GM12892 (cell line): ENCODE results near the gene ADAMTS8.
"Not testable (repeated sequence)": the region's sequence is repeated elsewhere in the genome, so short reads cannot be mapped to it uniquely, and the experiment has no call there.

ENCODE experiments used
- DNase-seq: peaks from one replicate; pipeline ENCODE4 v3.0.0; 2011; ENCODE audit not compliant: insufficient read length
- FAIRE-seq: peaks from 2 replicates; lab custom pipeline; 2011; peaks lifted over from hg19 to GRCh38; lab: Jason Lieb, UNC
- POLR2A ChIP-seq: IDR thresholded peaks from 2 replicates; pipeline ENCODE4 v1.6.1; 2011; ENCODE audit warnings: low read depth, low read length, control low read depth
- POLR2AphosphoS5 ChIP-seq: IDR thresholded peaks from 2 replicates; pipeline ENCODE4 v1.6.1; 2011; ENCODE audit warnings: low read depth, low read length, control low read depth
- TAF1 ChIP-seq: IDR thresholded peaks from 2 replicates; pipeline ENCODE4 v1.6.1; 2011; ENCODE audit warnings: low read depth, mild to moderate bottlenecking, control low read depth, low read length, borderline replicate concordance

ADAMTS8 gene

GRCh38 chr11:130445788-130446187 is 17.4 kb upstream of the ADAMTS8 start:
- DNase-seq = no peak
- no peak for FAIRE-seq
- no peak for TF ChIP-seq POLR2A
- no peak for TF ChIP-seq POLR2AphosphoS5
- no peak for TF ChIP-seq TAF1

GRCh38 chr11:130442737-130443136 is 14.3 kb upstream of the ADAMTS8 start:
- FAIRE-seq (no peak), DNase-seq (no peak)
- TF ChIP-seq TAF1 (no peak), POLR2A (no peak), POLR2AphosphoS5 (no peak)

- no peak for DNase-seq
- no peak for TF ChIP-seq POLR2A
- TF ChIP-seq TAF1 = no peak
- TF ChIP-seq POLR2AphosphoS5 = no peak
- FAIRE-seq = no peak
Measured at GRCh38 chr11:130441719-130442118, 13.3 kb upstream of the ADAMTS8 start.

- FAIRE-seq = no peak
- no peak for DNase-seq
- TF ChIP-seq POLR2AphosphoS5 = no peak
- no peak for TF ChIP-seq POLR2A
- no peak for TF ChIP-seq TAF1
Measured at GRCh38 chr11:130439876-130440275, 11.5 kb upstream of the ADAMTS8 start.

- FAIRE-seq (no peak), DNase-seq (no peak)
- TF ChIP-seq POLR2A (no peak), TAF1 (no peak), POLR2AphosphoS5 (no peak)
Measured at GRCh38 chr11:130439160-130439519, 10.7 kb upstream of the ADAMTS8 start.

GRCh38 chr11:130438401-130439159 is 10.2 kb upstream of the ADAMTS8 start:
- DNase-seq, FAIRE-seq: not testable (repeated sequence)

- DNase-seq (no peak), FAIRE-seq (no peak)
- TF ChIP-seq TAF1 (no peak), POLR2AphosphoS5 (no peak), POLR2A (no peak)
Measured at GRCh38 chr11:130437848-130438247, 9.4 kb upstream of the ADAMTS8 start.

- FAIRE-seq (no peak), DNase-seq (no peak)
- TF ChIP-seq POLR2AphosphoS5 (no peak), TAF1 (no peak), POLR2A (no peak)
Measured at GRCh38 chr11:130436171-130436570, 7.8 kb upstream of the ADAMTS8 start.

- TF ChIP-seq TAF1 (no peak), POLR2A (no peak), POLR2AphosphoS5 (no peak)
- FAIRE-seq (no peak), DNase-seq (no peak)
Measured at GRCh38 chr11:130435671-130436070, 7.3 kb upstream of the ADAMTS8 start.

- FAIRE-seq = peak; percentile 99
- no peak for DNase-seq
- TF ChIP-seq POLR2AphosphoS5 (no peak), TAF1 (no peak)
Measured at GRCh38 chr11:130434521-130435223, 6.3 kb upstream of the ADAMTS8 start.

- DNase-seq (no peak), FAIRE-seq (no peak)
- no peak for TF ChIP-seq POLR2A
Measured at GRCh38 chr11:130433357-130433756, 4.9 kb upstream of the ADAMTS8 start.

GRCh38 chr11:130431801-130432200 is 3.4 kb upstream of the ADAMTS8 start:
- DNase-seq = no peak
- TF ChIP-seq TAF1 (no peak), POLR2AphosphoS5 (no peak), POLR2A (no peak)
- no peak for FAIRE-seq

GRCh38 chr11:130431331-130431773 is 2.9 kb upstream of the ADAMTS8 start:
- TF ChIP-seq TAF1 (no peak), POLR2AphosphoS5 (no peak), POLR2A (no peak)
- DNase-seq (no peak), FAIRE-seq (peak; percentile 89)
